ENCODE data around the gene CPLX1.
"Not testable (repeated sequence)": the region's sequence is repeated elsewhere in the genome, so short reads cannot be mapped to it uniquely, and the experiment has no call there.

Gene CPLX1

DNA sequence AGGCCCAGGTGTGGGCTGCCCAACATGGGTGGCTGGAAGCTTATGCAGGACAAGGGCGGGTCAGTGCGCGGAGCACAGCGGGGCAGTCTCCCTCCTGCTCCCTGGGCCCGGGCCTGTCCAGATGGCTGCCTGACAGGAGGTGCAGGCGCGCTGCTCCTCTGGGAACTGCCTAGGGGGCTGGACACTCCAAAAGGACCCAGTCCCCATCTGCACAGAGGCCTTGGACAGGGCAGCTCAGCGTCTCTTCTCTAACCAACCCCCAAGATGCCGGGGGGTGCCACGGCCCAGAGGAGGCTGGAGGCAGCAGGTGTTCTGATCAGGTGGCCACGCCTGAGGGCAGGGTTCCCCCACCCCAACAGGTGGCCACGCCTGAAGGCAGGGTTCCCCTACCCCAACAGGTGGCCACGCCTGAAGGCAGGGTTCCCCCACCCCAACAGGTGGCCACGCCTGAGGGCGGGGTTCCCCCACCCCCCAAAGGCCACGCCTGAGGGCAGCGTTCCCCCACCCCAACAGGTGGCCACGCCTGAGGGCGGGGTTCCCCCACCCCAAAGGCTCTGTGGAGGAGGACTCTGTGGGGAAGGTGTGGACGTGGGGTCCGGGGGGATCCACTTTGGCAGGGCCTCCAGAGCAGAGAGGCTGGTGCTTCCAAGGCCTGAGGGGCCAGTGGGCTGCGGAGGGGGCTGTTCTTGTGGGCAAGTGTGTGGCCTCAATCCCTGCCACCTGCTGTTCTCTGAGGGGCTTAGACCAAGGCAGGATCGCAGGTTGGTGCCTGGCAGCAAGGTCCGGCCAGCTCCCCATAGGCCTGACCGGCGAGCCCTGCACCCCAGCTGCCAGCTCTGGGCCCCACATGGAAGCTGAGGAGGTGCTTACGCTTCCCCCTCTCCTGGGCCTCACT is 36.1 kb downstream of the CPLX1 start:
- no peak overlapping the region for H3K4me3 Mint-ChIP-seq
- peaks cover 44% of the 10 kb centered on the region for H3K27me3 Mint-ChIP-seq
- ATAC-seq, result no peak
- no peak overlapping the region for H3K27ac Mint-ChIP-seq
- DNase-seq, result no peak
- H3K4me1 Mint-ChIP-seq, result peaks cover 18% of the 10 kb centered on the region
- no peaks in the 10 kb centered on the region for H3K9me3 Mint-ChIP-seq
- H3K36me3 Mint-ChIP-seq (ENCODE audit: low read depth), result no peaks in the 10 kb centered on the region

GRCh38 chr4:788636-789297 is 37.2 kb downstream of the CPLX1 start:
- H3K27me3 Mint-ChIP-seq, result peaks cover 43% of the 10 kb centered on the region
- H3K27ac Mint-ChIP-seq, result no peak overlapping the region
- ATAC-seq (no peak), DNase-seq (no peak)
- H3K36me3 Mint-ChIP-seq (ENCODE audit: low read depth), result no peaks in the 10 kb centered on the region
- no peak overlapping the region for H3K4me3 Mint-ChIP-seq
- H3K9me3 Mint-ChIP-seq, result no peaks in the 10 kb centered on the region
- H3K4me1 Mint-ChIP-seq, result peaks cover 14% of the 10 kb centered on the region

DNA sequence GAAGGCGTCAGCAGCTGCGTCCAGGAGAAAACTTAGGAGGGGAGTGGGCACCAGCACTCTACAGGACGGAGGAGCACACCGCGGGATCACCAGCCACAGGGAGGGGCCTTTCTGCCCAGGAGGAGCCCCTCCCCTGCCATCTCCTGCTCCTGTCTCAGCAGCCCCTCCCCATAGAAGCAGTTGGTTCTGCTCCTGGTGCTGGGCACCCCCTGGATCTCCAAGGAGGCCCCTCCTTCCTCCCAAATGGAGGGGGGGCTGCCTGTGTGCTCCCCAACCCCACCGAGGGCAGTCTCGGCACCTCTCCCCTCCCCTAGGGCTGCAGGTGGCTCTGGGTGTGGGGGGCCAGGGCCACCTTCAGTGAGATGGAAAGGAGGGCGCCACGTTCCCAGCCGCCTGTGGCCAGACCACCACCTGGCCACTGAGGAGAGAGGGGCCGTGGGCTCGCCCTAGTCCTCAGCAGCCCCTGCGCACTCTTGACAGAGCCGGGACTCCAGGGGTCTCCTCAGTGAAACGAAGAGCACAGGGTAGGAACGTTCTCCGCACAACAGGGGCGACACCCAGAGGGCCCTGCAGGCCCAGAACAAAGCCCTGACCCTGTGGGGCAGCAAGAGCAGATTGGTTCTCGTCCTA is 37.8 kb downstream of the CPLX1 start:
- H3K27ac Mint-ChIP-seq, result no peak overlapping the region
- ATAC-seq (no peak), DNase-seq (no peak)
- no peaks in the 10 kb centered on the region for H3K9me3 Mint-ChIP-seq
- H3K36me3 Mint-ChIP-seq (ENCODE audit: low read depth), result no peaks in the 10 kb centered on the region
- peaks cover 42% of the 10 kb centered on the region for H3K27me3 Mint-ChIP-seq
- H3K4me1 Mint-ChIP-seq, result peaks cover 14% of the 10 kb centered on the region
- H3K4me3 Mint-ChIP-seq, result no peak overlapping the region

DNA sequence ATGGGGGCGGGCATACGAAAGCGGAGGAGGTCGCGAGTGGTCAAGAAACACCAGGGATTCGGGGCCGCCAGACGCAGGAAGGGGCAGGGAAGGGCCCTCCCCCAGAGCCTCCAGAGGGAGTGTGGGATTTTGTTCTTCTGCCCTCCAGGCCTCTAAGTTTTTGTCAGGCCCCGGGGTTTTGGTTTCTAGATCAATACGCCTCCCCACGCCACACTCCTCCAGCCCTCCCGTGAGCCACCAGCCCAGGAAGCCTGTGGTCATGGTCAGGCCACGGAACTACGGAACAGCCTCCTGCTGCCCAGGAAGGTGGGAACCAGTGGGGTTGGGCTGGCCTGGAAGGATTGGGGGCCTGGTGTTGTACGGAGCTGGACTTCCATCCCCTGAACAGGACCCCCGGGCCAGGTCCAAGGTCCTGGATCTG is 38.4 kb downstream of the CPLX1 start:
- H3K27me3 Mint-ChIP-seq, result peaks cover 40% of the 10 kb centered on the region
- peaks cover 10% of the 10 kb centered on the region for H3K4me1 Mint-ChIP-seq
- H3K4me3 Mint-ChIP-seq, result no peak overlapping the region
- no peaks in the 10 kb centered on the region for H3K9me3 Mint-ChIP-seq
- DNase-seq (no peak), ATAC-seq (no peak)
- H3K27ac Mint-ChIP-seq, result no peak overlapping the region
- no peaks in the 10 kb centered on the region for H3K36me3 Mint-ChIP-seq (ENCODE audit: low read depth)

- H3K4me3 Mint-ChIP-seq, result no peak overlapping the region
- no peak overlapping the region for H3K27ac Mint-ChIP-seq
- no peaks in the 10 kb centered on the region for H3K36me3 Mint-ChIP-seq (ENCODE audit: low read depth)
- H3K9me3 Mint-ChIP-seq, result no peaks in the 10 kb centered on the region
- peaks cover 16% of the 10 kb centered on the region for H3K4me1 Mint-ChIP-seq
- DNase-seq (no peak), ATAC-seq (no peak)
- H3K27me3 Mint-ChIP-seq, result peaks cover 37% of the 10 kb centered on the region
These were observed 39.0 kb downstream of the CPLX1 start for GRCh38 chr4:786861-787300.

- Mint-ChIP-seq H3K4me1 (peaks cover 16% of the 10 kb centered on the region), H3K4me3 (no peak overlapping the region), H3K36me3 (ENCODE audit: low read depth) (no peaks in the 10 kb centered on the region), H3K27ac (no peak overlapping the region), H3K27me3 (peaks cover 37% of the 10 kb centered on the region), H3K9me3 (no peaks in the 10 kb centered on the region)
- DNase-seq (no peak), ATAC-seq (no peak)
These were observed 39.7 kb downstream of the CPLX1 start for GRCh38 chr4:786074-786741.

DNA sequence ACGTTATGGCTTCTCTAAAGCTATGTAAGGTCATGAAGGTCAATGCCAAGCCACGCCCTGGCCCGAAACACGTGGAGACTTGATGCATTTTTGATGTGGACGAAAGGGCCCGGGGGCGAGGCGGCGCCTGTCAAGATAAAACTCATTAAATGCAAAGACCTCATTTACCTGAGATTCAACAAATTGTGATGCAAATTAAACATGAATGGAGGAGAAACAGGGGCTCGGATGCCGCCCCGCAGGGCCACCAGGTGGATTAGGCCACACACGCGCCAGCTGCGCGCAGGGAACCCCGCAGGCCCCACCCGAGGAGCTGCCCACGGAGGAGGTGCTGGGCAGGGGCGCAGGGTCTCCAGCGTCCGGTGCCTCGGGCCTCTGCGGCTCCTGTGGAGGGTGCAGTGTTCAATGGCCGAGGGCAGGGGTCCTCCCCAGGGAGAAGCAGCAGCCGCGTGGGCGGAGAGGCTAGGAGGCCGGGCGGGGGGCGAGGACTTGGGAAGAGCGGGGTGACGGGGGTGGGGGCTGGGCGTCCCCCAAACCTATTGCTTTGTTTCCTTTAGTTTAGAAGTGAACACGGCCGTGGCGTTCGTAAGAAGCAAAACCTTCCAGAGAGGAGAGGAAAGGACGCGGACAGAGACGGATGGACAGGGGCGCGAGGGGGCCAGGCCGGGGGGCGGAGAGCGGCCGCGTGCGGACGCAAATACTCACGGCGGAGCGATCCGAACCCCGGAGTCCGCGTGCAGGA is 40.4 kb downstream of the CPLX1 start:
- no peak for ATAC-seq
- H3K27ac Mint-ChIP-seq, result no peak overlapping the region
- peaks cover 20% of the 10 kb centered on the region for H3K4me1 Mint-ChIP-seq
- peaks cover 33% of the 10 kb centered on the region for H3K27me3 Mint-ChIP-seq
- peaks cover 4% of the 10 kb centered on the region for H3K36me3 Mint-ChIP-seq (ENCODE audit: low read depth)
- no peaks in the 10 kb centered on the region for H3K9me3 Mint-ChIP-seq
- DNase-seq, result no peak
- H3K4me3 Mint-ChIP-seq, result no peak overlapping the region

- H3K27ac Mint-ChIP-seq, result no peak overlapping the region
- peaks cover 28% of the 10 kb centered on the region for H3K4me1 Mint-ChIP-seq
- peaks cover 12% of the 10 kb centered on the region for H3K36me3 Mint-ChIP-seq (ENCODE audit: low read depth)
- no peak for ATAC-seq
- no peak overlapping the region for H3K4me3 Mint-ChIP-seq
- peaks cover 32% of the 10 kb centered on the region for H3K27me3 Mint-ChIP-seq
- no peaks in the 10 kb centered on the region for H3K9me3 Mint-ChIP-seq
- DNase-seq, result no peak
These were observed 41.3 kb downstream of the CPLX1 start for GRCh38 chr4:784401-785331.

DNA sequence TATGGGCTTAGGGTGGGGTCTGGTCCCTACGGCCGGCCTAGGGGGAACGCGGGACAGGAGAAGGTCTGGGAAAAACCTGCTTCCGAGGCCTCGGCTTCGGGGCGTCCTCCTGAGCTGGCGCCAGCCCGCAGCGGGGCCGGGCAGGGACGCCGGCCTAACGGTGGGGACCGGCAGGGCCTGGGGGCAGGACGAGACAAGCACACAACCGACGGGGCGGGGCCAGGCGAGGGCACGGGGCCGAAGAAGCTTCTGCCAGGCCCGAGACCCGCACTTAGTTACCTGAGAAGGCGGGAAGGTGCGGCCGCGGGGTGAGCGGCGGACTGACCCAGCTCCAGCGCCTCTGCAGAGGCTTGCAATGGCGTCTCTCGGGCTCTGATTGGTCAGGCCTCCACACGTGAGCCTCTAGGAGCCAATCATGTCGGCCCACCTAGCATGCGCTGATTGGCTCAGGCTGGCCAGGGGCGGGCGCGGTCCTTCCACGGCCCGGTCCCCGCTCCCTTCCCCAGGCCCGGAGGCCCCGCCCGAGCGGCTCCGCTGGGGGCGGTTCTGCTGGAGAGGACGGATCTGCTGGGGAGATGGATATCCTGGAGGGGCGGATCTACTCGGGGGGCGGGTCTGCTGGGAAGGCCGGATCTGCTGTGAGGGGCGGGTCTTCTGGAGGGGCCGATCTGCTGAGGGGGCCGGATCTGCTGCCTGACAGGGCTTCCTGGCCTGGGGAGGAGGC is 44.3 kb downstream of the CPLX1 start:
- Mint-ChIP-seq H3K4me3 (peak overlapping the region; percentile 82), H3K36me3 (ENCODE audit: low read depth) (peaks cover 40% of the 10 kb centered on the region), H3K4me1 (peaks cover 45% of the 10 kb centered on the region), H3K27ac (peak overlapping the region; percentile 86), H3K9me3 (peaks cover 3% of the 10 kb centered on the region), H3K27me3 (peaks cover 27% of the 10 kb centered on the region)
- ATAC-seq (peak; percentile 96), DNase-seq (peak; percentile 98)

- Mint-ChIP-seq H3K36me3 (ENCODE audit: low read depth) (peaks cover 44% of the 10 kb centered on the region), H3K9me3 (peaks cover 3% of the 10 kb centered on the region), H3K27ac (peak overlapping the region; percentile 86), H3K4me1 (peaks cover 50% of the 10 kb centered on the region), H3K4me3 (peak overlapping the region; percentile 82), H3K27me3 (peaks cover 26% of the 10 kb centered on the region)
- no peak for DNase-seq
- ATAC-seq, result no peak
These were observed 45.0 kb downstream of the CPLX1 start for GRCh38 chr4:780716-781492.

DNA sequence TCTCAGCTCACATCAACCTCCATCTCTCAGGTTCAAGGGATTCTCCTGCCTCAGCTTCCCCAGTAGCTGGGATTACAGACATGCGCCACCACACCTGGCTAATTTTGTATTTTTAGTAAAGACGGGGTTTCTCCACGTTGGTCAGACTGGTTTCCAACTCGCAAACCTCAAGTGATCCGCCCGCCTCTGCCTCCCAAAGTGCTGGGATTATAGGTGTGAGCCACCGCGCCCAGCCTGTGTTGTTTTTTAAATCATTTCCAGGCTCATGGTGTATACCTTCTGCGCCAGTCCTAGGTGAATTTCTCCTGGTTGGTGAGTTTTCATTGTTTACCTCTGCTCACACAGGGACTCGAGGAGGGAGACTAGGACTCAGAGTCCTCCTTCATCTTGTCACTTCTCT is 45.7 kb downstream of the CPLX1 start:
- DNase-seq, ATAC-seq, H3K9me3 Mint-ChIP-seq: not testable (repeated sequence)
- Mint-ChIP-seq H3K4me1 (peaks cover 55% of the 10 kb centered on the region), H3K27me3 (peaks cover 20% of the 10 kb centered on the region), H3K36me3 (ENCODE audit: low read depth) (peaks cover 51% of the 10 kb centered on the region), H3K4me3 (peak overlapping the region; percentile 82), H3K27ac (peak overlapping the region; percentile 86)

GRCh38 chr4:779555-779954 is 46.4 kb downstream of the CPLX1 start:
- Mint-ChIP-seq H3K9me3 (peaks cover 3% of the 10 kb centered on the region), H3K4me1 (peaks cover 56% of the 10 kb centered on the region), H3K36me3 (ENCODE audit: low read depth) (peaks cover 56% of the 10 kb centered on the region), H3K27me3 (peaks cover 14% of the 10 kb centered on the region), H3K27ac (peak overlapping the region; percentile 86), H3K4me3 (peak overlapping the region; percentile 82)
- ATAC-seq, result no peak
- no peak for DNase-seq

All from activated naive CD8-positive, alpha-beta T cell treated with anti-CD3 and anti-CD28 coated beads, Interleukin-2, amount 50 U/mL, for 24 hours (primary cell).